HG03439 (cell line): Measurements from ENCODE around the gene OPTC.

ENCODE experiments used
- ATAC-seq: cut with Tn5 transposase; IDR thresholded peaks from one replicate; pipeline ENCODE4 v1.9.1; 2021; ENCODE audit warnings: mild to moderate bottlenecking, moderate library complexity; ENCODE audit not compliant: unreplicated experiment

OPTC gene

DNA sequence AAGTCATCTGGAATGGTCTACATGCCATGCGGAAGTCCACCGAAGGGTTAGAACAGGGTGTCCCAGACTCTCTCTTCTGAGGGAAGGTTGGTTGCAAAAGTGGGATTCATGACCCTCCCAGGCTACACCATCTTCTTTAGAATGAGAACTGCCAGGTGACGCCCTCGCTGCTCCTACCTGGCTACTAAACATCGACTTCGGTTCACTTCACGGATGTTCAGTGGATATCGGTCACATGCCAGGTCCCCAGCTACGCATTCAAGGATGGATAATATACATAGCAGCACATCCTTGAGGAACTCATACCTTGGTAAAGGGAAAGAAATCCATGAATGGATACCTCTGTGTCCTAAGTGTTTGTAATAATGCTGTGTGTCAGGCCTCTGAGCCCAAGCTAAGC is 3.3 kb upstream of the OPTC start:
- no peak for ATAC-seq

GRCh38 chr1:203491664-203492063 is 2.3 kb upstream of the OPTC start:
- ATAC-seq = no peak

DNA sequence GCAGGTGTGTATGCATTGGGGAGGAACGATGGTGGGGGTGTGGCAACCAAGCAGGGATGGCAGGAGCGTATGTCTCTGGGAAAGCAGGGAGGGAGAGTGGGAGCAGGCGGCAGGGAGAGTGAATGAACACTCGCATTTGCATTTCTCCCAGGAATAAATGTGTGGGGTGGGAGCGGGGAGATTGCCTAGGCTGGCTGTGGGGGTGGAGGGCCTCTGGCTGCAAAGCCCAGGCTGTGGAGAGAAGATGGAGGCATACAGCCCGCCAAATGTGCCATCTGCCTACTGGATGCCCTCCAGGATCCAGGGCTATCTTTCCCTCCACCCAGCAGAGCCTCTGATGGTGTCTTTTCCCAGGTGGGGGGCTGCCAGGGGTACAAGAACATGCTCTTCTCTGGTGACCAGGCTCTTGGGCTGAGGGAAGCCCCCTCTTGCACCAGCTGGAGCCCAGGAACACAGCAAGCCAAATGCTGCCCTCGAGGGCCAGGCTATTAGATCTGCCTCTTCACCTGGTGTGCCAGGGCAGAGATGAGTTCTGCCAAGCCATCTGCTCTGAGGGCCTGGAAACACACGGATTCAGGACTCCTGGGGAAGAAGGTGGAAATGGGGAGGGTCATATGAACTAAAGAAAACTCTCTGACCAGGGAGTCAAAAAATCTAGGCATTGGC is 1.7 kb upstream of the OPTC start:
- no peak for ATAC-seq

DNA sequence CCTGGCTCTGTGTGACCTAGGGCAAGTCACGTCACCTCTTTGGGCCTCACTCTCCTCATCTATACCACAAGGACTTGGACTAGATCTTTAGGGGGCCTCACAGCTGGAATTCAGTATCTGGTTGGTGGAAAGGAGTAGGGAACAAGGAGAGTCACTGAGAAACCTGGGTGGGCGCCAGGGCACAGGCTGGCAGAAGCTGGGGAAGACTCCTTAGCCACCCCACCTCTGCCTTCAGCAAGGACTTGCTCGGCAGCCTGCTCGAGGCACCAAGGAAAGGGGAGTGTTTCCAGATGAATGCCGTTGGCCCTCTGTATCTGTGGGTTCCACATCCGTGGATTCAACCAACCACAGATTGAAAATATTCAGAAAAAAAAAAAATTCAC is 1.2 kb upstream of the OPTC start:
- no peak for ATAC-seq

DNA sequence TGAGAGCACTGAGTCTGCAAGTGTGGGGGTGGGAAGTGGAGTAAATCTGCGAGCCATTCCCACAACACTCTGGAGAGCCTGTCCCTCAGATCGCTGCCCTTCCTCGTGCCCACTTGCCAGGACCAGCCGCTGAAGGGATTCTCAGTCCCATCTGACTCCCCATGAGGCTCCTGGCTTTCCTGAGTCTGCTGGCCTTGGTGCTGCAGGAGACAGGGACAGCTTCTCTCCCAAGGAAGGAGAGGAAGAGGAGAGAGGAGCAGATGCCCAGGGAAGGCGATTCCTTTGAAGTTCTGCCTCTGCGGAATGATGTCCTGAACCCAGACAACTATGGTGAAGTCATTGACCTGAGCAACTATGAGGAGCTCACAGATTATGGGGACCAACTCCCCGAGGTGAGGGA is 1.9 kb downstream of the OPTC start:
- ATAC-seq = no peak

- no peak for ATAC-seq
Observed at GRCh38 chr1:203497269-203497777, 3.4 kb downstream of the OPTC start.

DNA sequence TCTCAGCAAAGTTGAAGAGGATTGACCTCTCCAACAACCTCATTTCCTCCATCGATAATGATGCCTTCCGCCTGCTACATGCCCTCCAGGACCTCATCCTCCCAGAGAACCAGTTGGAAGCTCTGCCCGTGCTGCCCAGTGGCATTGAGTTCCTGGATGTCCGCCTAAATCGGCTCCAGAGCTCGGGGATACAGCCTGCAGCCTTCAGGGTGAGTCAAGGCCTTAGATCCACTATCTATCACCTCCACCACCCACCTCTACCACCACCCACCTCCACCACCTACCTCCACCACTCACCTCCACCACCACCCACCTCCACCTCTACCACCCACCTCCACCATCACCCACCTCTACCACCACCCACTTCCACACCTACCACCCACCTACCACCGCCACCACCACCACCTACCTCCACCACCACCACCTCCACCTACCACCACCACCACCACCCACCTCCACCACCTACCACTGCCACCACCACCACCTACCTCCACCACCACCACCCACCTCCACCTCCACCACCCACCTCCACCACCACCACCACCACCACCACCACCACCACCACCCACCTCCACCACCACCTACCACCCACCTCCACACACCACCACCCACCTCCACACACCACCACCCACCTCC is 5.8 kb downstream of the OPTC start:
- no peak for ATAC-seq

DNA sequence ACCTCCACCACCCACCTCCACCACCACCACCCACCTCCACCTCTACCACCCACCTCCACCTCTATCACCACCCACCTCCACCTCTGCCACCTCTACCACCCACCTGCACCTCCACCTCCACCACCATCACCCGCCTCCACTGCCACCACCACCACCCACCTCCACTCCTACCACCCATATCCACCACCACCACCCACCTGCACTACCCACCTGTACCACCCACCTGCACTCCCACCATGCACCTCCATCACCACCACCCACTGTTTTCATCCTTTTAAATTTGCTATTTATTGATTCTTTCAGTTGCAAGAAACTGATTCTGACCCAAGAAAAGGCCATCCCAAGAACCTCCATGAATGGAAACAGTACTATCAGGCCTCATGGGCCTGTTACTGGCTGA is 6.3 kb downstream of the OPTC start:
- ATAC-seq = no peak

- ATAC-seq = no peak
Observed at GRCh38 chr1:203503836-203504235, 9.9 kb downstream of the OPTC start.

- no peak for ATAC-seq
Observed at GRCh38 chr1:203504400-203505250, 10.7 kb downstream of the OPTC start.

DNA sequence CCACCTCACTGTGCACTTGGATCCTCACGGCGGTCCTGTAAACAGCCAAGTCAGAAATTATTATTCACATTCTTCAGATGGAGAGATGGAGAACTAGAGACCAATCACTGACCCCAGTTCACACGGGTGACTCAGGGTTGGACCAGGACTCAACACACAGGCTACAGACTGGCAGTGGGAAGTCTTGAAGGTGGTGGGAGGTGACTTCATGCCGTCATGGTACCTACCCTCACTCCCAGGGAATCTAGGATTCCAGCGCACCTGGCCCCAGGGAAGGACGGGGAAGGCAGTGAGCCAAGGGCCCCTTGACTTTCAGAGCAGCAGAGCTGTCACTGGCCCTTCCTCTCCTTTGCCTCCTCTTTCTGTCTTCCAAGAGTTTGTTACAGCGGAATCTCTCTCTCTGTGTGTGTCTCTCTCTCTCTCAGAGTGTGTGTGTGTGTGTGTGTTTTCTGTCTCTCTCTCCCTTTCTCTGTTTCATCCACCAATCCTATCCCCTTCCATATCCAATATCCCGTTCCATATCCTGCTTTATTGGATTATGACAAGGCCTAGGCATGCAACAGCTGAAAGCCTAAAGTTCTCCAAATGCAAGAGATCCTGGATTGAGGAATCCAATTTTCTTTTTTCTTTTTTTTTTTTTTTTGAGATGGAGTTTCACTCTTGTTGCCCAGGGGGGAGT is 11.7 kb downstream of the OPTC start:
- ATAC-seq = no peak

DNA sequence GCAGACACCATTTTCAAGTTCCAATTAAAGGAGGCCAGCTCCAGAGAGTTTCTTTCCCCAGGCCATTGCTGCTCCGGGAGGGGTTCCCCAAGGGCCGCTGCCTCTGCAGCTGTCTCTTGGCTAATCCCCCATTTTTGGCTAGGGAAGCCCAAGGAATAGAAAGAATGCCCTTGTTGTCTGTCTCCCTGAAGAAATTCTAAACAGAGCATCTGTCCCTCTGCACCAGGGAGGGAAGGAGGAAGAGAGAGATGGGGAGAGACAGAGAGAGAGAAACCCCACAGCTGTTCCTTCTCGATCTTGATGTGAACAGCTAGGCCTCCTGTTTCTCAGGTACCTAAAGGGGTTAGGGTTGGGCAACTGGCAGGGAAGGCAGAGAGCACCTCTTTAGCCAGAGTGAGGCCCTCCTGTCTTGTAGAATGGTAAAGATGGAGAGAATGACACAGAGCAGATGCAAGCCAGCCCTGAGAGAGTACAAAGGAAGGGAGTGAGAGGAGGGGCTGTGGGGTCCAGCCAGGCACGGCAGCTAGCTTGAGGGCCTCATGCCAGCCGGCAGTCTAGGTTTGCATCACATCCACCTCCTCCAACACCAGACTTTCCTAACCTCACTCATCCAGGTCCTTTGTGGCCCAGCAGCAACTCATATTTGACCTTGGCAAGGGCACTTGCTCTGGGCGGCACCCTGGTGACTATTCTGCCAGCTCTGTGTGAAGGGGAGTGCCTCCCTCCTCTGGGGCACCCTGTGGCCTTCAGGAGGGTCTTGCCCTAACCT is 13.1 kb downstream of the OPTC start:
- no peak for ATAC-seq

GRCh38 chr1:203507759-203508158 is 13.8 kb downstream of the OPTC start:
- ATAC-seq = no peak

DNA sequence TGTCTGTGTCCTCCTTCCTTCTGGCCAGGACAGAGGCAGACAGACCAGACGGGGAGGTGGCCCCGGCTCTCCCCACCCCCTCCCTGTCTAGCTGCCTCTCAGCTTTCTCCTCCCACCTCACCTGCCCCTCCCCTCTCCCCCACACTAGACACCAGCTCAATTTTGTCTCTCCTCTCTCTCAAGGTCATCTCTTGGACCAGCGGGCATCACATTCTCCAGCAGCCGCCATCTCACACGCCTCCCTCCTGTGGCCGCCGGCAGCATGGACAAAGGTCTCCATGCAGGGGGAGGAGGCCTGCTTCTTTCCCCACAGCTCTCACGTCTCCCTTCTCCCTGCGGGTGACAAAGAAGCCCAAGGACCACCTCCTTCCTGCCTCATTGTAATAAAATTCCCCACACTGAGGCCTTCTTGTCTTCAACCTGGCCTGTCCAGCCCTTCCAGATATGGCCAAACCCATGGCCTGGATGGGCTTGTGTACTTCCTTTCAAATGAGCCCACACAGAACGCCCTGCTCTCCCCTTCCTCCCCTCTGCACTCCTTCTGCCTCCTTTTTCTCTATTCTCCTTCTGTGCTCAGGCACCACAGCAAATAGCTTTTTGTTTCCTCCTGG is 14.6 kb downstream of the OPTC start:
- ATAC-seq = no peak

- no peak for ATAC-seq
Observed at GRCh38 chr1:203509135-203509534, 15.2 kb downstream of the OPTC start.

DNA sequence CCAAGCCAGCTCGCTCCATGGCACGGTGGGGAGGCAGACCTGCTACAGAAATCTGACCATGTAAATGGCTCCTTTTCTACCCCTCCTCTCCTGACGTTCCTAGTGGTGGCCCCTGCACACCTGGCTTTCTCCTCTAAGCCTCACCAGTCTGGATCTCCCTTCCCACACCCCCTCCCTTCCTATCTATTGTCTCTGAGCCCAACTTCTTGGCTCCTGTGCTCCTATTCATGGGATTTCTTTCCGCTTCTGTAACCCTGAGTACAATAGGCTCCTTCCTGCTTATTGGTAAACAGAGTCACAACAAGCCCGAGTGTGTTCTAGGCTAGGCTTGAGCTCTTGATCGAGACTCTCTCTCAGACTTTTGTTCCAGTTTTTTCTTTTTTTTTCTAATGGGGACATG is 17.6 kb downstream of the OPTC start:
- no peak for ATAC-seq

DNA sequence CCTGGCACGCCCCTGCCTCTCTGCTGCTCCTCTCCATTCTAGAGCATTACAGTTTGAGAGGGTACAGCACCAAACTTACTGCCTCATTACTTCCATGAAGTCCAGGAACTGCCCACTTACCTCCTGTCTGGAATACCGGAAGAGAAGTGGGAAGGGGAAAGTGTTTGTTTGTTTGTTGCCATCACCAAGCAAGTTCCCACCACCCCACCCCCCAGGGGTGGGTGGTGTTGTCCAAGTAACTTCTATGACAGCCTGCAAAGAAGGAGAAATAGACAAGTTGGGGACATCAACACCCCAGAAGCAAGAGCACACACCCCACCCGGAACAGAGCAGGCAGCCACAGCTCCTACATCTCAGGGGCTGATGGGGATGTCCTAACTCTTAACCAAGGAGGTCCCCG is 18.0 kb downstream of the OPTC start:
- no peak for ATAC-seq

GRCh38 chr1:203512517-203512847 is 18.5 kb downstream of the OPTC start:
- ATAC-seq = no peak

GRCh38 chr1:203512848-203513584 is 19.1 kb downstream of the OPTC start:
- no peak for ATAC-seq
